ENCODE measurements around the gene SMC5. TPM values are rescaled to one million over a fixed set of nuclear protein-coding genes. Genes with fewer than 3 reads are reported as not detected.

Gene SMC5
- total RNA-seq, 1 experiment from 2014 or later, result 27.5 TPM

- ChIA-PET RAD21 (ENCODE audit: low non-redundant PET in 1 of 2, low total read pairs in 2 of 2, uncharacterized antibody in 2 of 2, unreplicated experiment in 2 of 2) (no interaction called here), CTCF (no interaction called here), POLR2A (interaction anchor here (0.7 kb wide), 1 partner anchor 44 kb away, joined by 4 read pairs; no protein-coding TSS in a partner anchor)
- Histone ChIP-seq H3K9me2 (ENCODE audit: insufficient read depth) (no peaks in the 10 kb centered on the region), H2AFZ (ENCODE audit: low read depth, low read length, poor library complexity, severe bottlenecking) (no peak overlapping the region), H3K4me1 (ENCODE audit: control insufficient read depth in 1 of 2, insufficient read depth in 2 of 2, low read length in 2 of 2) (no peaks in the 10 kb centered on the region), H3K4me2 (ENCODE audit: low read length) (no peak overlapping the region), H3K4me3 (replicated peaks in 1 of 2; ENCODE audit: low read depth in 1 of 2, low read length in 2 of 2) (no peak overlapping the region), H3K27ac (ENCODE audit: low read depth, low read length) (no peak overlapping the region), H3K36me3 (ENCODE audit: control insufficient read depth in 1 of 2, insufficient read depth in 2 of 2, low read length in 2 of 2) (no peaks in the 10 kb centered on the region), H3K9me3 (ENCODE audit: control insufficient read depth in 1 of 2, insufficient read depth in 1 of 2, low read depth in 1 of 2, low read length in 2 of 2) (no peaks in the 10 kb centered on the region), H4K20me1 (ENCODE audit: insufficient read depth) (no peaks in the 10 kb centered on the region), H3K9ac (ENCODE audit: low read length) (no peak overlapping the region), H3K27me3 (ENCODE audit: insufficient read depth, low read length) (no peaks in the 10 kb centered on the region), H3K79me2 (ENCODE audit: insufficient read depth, low read length) (no peaks in the 10 kb centered on the region)
- no TSS peak for BruUV-seq (replicated peaks)
- intact Hi-C loops (cut with micrococcal nuclease), result no loop called here
- no peak for DNase-seq (ENCODE audit: low read depth, low spot score)
- no peak for ATAC-seq
- TF ChIP-seq RAD21 (IDR thresholded peaks at IDR 0.05; ENCODE audit: low read depth), result no peak
- TF ChIP-seq EZH2 (IDR thresholded peaks at IDR 0.05), result no peak
- TF ChIP-seq FOSL1 (IDR thresholded peaks at IDR 0.05; ENCODE audit: low read depth), result no peak
- no peak for TF ChIP-seq EGR1 (IDR thresholded peaks at IDR 0.05; ENCODE audit: low read depth)
- TF ChIP-seq ELF1 (IDR thresholded peaks at IDR 0.05; ENCODE audit: borderline replicate concordance, low read depth), result no peak
- no peak for TF ChIP-seq SP1 (IDR thresholded peaks at IDR 0.05; ENCODE audit: low read depth)
- no peak for TF ChIP-seq SIN3A (IDR thresholded peaks at IDR 0.05; ENCODE audit: low read depth)
- no peak for TF ChIP-seq CBX3 (IDR thresholded peaks at IDR 0.05; ENCODE audit: low read depth)
These were observed 116.3 kb downstream of the SMC5 start for GRCh38 chr9:70374962-70375618.

DNA sequence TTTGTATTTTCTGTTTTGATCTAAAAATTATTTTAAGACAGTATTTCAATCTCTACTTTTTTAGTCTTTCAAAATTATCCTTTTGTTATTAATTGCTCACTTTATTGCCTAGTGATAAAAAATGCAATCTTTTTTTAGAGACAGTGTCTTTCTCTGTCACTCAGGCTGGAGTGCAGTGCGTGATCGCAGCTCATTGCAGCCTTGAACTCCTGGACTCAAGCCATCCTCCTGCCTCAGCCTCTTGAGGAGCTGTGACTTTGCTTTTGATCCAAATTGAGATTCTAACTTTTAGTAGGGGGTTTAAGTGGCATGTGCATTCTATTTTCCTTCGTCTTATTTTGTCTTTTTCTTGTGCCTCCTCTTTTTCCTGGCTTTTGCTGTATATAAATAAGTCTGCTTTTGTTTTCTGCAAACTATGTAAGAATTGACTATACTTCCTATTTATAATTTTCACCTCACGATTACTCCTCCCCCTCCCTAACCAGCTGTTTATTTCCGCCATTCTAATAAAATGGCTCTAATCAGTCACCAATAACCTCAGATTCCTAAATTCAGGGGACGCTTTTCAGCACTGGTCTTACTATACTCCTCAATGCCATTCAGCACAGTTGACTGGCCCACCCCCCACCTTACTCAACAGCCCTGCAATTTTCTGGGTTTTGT is 123.4 kb downstream of the SMC5 start:
- no peak for ATAC-seq
- Histone ChIP-seq H3K4me3 (replicated peaks in 1 of 2; ENCODE audit: low read depth in 1 of 2, low read length in 2 of 2) (no peak overlapping the region), H3K4me1 (ENCODE audit: control insufficient read depth in 1 of 2, insufficient read depth in 2 of 2, low read length in 2 of 2) (no peaks in the 10 kb centered on the region), H3K9ac (ENCODE audit: low read length) (no peak overlapping the region), H3K79me2 (ENCODE audit: insufficient read depth, low read length) (no peaks in the 10 kb centered on the region), H3K27ac (ENCODE audit: low read depth, low read length) (no peak overlapping the region), H4K20me1 (ENCODE audit: insufficient read depth) (no peaks in the 10 kb centered on the region), H2AFZ (ENCODE audit: low read depth, low read length, poor library complexity, severe bottlenecking) (no peak overlapping the region), H3K9me3 (ENCODE audit: control insufficient read depth in 1 of 2, insufficient read depth in 1 of 2, low read depth in 1 of 2, low read length in 2 of 2) (no peaks in the 10 kb centered on the region), H3K36me3 (ENCODE audit: control insufficient read depth in 1 of 2, insufficient read depth in 2 of 2, low read length in 2 of 2) (no peaks in the 10 kb centered on the region), H3K27me3 (ENCODE audit: insufficient read depth, low read length) (no peaks in the 10 kb centered on the region), H3K9me2 (ENCODE audit: insufficient read depth) (no peaks in the 10 kb centered on the region), H3K4me2 (ENCODE audit: low read length) (no peak overlapping the region)
- POLR2A ChIA-PET, result no interaction called here
- DNase-seq (ENCODE audit: low read depth, low spot score), result no peak
- BruUV-seq (replicated peaks), result no TSS peak
- CTCF ChIA-PET, result no interaction called here
- RAD21 ChIA-PET (ENCODE audit: low non-redundant PET in 1 of 2, low total read pairs in 2 of 2, uncharacterized antibody in 2 of 2, unreplicated experiment in 2 of 2), result no interaction called here
- intact Hi-C loops (cut with micrococcal nuclease), result no loop called here
- no peak for TF ChIP-seq SIN3A (IDR thresholded peaks at IDR 0.05; ENCODE audit: low read depth)
- no peak for TF ChIP-seq EZH2 (IDR thresholded peaks at IDR 0.05)
- no peak for TF ChIP-seq SRF (IDR thresholded peaks at IDR 0.05; ENCODE audit: low read depth)
- TF ChIP-seq ZNF274 (IDR thresholded peaks at IDR 0.05; ENCODE audit: low read depth, low read length), result no peak
- no peak for TF ChIP-seq EGR1 (IDR thresholded peaks at IDR 0.05; ENCODE audit: low read depth)
- TF ChIP-seq ZFX (IDR thresholded peaks at IDR 0.05), result no peak
- no peak for TF ChIP-seq CEBPB (IDR thresholded peaks at IDR 0.05; ENCODE audit: low read depth)
- no peak for TF ChIP-seq POLR2A (IDR thresholded peaks at IDR 0.05; ENCODE audit: borderline replicate concordance, extremely low read depth, insufficient read depth, insufficient read length)
- no peak for TF ChIP-seq JUND (IDR thresholded peaks at IDR 0.05)
- TF ChIP-seq ZBTB33 (IDR thresholded peaks at IDR 0.05; ENCODE audit: extremely low read depth, insufficient replicate concordance, low read length), result no peak
- TF ChIP-seq, protein P1, sequence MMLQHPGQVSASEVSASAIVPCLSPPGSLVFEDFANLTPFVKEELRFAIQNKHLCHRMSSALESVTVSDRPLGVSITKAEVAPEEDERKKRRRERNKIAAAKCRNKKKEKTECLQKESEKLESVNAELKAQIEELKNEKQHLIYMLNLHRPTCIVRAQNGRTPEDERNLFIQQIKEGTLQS (IDR thresholded peaks at IDR 0.05), result no peak
- no peak for TF ChIP-seq TCF7L2 (IDR thresholded peaks at IDR 0.05; ENCODE audit: borderline replicate concordance, extremely low read depth, insufficient read depth, insufficient read length)
